GM18517 (cell line): ENCODE results near the gene CASTOR1.

ENCODE experiments used
- ATAC-seq: cut with Tn5 transposase; IDR thresholded peaks from one replicate; pipeline ENCODE4 v1.9.1; 2021; ENCODE audit warnings: mild to moderate bottlenecking, moderate library complexity; ENCODE audit not compliant: unreplicated experiment

CASTOR1 gene

GRCh38 chr22:30266445-30267381, 22.6 kb downstream of the CASTOR1 start, which contains the start of gene OSM:
OSM (minus strand) TSS chr22:30266851; CDS start chr22:30266799, 52 bp downstream.
- ATAC-seq, result no peak

DNA sequence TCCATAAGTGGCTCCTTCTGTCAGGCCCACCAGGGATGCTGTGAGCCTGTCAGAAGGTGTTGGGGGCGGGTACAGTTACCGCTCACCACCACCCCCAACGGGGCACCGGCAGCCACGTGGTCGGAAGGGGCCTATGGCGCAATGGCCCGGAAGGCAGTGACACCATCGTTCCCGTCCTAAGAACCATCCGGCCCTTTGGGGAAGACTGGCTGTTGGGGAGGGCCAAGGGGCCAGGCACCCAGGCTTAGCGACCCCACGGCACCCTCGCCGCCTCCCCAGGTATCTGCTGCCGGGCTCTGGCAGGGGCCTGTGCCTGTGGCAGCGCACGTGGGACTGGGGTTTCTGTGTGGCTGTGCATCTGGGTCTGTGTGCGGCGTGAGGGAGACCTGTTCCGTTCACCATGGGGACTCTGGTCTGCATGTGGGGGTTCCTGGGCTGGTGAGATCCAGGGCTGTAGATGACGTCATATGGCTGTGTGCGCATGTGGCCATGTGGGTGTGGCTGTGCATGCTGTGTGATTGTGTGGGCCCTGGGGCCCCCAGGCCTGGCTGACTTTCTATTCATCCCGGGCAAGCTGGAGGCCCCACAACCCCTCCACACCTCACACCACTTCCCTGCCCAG, 23.4 kb downstream of the CASTOR1 start:
- peak; percentile 73 for ATAC-seq

DNA sequence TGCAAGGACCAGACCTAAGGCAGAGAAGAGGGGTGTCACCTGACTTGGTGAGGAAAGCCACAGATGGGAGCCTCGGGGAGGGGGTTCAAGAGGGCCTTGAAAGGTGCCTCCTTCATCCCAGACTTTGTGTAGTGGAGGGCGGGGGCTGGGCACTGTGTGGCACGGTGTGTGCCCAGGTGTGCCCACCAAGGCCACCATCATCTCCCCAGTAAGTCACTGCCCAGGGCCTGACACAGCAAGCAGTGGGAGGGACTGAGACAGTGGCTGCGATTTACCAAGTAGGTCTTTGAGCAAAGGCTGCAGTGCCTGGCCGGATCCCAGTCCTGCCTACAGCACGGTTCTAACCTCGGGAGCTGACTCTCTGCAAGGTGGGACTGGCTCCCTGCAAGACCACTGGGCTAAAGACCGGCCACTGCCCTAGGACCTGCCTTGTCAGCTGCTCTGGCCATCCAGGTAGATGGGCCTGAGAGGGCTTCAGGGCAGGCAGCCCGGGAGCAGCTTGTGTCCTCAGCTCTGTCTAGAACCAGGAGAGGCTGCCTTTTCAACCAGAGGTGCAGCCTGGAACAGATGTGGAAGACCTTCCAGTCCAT, 24.1 kb downstream of the CASTOR1 start:
- no peak for ATAC-seq

DNA sequence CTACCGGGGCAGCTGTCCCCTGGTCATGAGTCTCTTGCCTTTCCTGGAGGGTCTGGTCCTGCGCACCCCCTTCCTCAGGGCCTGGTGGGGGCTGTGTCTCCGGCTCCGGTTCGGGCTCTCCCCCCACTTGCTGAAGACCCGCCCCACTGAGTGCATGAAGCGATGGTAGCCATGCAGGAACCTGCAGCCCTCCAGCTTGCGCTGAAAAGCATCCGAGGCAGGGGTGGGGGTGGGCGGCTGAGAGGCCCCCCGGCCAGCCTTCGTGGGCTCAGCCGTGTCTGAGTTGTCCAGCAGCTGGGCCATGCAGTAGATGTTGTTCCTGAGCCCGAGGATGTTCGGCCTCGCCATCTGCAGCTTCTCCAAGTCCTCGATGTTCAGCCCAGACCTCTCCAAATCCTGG, 25.4 kb downstream of the CASTOR1 start:
- no peak for ATAC-seq

DNA sequence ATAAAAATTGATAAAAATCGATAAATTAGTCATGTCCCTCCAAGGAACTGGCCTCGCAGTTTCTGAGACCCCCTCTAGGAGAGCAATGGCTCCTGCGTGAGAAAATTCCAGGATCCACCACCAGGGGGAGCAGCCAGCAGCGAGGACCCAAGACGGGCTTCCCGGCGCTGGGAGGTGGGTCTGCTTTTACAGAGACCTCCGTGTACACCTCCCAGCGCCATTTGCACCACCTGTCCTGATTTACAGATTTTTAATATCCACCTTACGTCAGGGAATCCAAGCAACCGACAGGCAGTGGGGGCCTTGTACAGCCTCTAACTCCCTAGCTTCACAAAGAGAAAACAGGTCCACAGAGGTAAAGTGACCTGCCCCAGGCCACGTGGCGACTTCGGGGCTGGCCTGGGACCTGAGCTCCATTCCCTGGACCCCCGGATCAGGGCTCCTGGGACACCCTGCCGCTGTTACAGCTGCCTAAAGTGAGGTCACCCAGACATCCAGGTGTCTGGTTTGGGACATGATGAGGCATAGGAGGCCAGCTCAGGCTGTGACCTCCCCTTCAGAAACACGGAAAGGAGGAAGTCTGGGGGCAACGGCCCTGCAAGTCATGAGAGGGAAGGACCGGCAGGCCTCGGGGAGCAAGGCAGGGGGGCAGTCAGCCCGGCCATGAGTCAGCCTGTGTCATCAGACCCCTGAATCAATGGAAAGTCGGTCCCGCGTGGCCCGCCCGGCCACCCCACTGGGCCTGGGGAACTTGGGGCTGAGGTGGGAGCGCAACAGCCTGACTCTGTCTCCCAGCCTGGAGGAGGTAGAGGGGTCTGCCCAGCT, 26.2 kb downstream of the CASTOR1 start:
- no peak for ATAC-seq

DNA sequence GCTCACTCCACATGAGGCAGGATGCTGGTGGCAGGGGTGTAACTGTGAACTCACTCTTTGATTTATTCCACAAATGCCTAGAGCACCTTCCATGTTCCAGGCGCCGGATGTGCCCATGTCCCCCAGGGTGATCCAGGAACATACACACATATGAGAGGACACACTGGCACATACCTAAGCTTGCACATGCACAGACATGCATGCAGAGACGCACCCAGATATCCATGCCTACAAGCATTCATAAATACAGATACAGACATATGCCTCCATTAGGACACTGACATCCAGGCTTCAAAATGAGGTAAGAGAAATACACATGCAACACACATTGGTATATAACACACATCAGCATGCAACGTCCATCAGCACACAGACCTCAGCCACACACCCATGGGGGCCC, 27.2 kb downstream of the CASTOR1 start:
- no peak for ATAC-seq

DNA sequence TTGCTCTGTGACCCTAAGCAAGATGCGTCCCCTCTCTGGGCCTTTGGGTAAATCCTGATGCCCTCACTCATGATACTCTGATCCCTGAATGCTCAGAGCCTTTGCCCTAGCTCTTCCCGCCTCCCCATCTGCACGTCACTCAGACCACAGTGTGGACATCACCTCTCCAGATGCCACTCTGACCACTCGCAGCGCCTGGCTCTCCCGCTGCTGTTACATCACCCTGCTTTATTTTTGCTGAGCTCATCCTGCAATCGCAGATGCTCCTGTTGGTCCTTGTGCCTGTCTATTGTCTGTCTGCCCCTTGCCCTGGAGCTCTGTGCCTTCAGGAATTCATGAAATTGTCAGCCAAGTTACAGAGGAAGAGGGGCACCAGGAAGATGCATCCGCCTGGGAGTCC, 28.2 kb downstream of the CASTOR1 start:
- no peak for ATAC-seq

- no peak for ATAC-seq
Observed at GRCh38 chr22:30260682-30261081, 28.6 kb downstream of the CASTOR1 start.

DNA sequence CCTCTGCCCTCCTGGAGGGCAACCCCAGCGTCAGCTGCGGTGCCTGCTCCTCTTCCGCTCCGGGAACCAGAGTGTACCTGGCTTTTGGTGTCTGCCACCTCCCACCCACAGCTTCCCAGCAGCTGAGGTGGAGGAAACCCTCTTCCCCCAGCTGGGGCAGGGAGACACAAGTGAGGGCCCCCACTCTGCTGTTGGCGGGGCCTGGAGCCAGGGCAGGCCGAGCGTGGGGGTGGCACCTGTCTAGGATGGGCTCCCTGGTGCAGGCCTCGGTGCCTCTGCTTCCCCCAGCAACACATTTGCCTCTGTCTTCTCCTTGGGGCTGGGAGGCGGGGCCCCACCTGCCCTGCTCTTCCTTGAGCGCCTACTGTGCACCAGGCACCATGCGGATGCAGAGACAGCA, 29.0 kb downstream of the CASTOR1 start:
- ATAC-seq, result no peak

GRCh38 chr22:30254314-30254713, 35.0 kb downstream of the CASTOR1 start:
- no peak for ATAC-seq

DNA sequence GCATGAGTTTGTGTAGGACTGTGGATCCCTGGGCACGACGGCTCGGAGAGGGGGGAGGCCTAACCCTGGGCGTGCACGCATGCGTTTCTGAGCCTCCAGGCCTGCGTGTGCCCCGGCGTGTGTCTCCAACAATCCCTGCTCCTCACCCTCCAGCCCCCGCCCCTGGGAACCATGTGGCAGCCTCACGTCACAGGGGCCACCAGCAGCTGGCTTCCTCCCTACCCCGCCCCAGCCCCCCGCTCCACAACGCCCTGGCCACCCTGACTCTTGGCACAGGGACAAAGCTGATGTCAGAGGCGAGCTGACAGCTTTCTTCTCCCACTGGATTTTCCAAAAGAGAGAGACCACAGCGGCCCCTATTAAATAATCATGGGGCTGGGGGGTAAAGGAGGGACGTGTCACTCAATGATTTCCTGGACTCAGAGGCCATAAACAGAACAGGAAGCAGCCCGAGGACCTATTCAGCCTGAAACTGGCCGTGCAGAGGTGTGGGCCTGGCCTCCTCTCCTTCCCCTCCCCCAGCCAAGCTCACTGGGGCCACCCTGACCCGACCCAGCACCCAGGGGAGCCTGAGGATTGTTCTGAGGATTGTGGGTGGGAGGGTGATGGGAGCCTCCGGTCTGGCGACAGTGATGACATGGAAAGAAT, 36.0 kb downstream of the CASTOR1 start:
- no peak for ATAC-seq

DNA sequence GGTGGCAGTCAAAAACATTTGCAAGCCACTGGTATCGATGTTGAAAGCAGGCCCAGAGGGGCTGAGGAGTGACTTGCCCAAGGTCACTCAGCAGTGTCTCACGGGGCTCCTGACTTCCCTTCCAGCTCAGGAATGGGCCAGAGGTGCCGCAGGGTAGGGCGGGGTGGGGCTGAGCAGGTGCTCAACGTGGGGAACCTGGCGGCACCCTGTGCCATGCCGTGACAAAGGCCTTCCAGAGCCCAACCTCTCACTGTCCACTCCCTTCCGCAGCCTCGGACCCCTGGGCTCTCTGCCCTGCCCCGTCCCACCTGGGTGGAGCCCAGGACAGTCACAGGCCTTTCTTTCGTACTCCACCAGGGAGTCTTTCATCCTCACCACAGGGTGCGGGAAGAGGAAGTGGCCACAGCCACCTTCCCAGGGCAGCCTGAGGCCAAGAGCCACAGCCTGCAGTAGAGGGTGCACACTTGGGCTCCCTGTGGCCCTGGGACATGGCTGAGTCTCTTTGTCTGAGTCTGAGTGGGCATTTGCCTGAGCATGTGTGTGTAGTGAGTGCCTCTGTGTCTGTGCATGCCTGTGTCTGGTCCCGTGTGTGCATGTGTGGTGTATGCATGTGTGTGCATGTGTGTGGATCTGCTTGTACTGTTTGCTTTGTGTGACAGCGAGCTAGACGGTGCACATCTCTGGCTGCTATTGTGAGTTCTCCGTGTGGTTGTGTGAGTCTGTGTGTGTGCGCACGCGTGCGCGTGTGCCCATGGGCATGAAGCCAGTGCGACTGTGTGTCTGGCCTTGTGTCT, 36.7 kb downstream of the CASTOR1 start:
- no peak for ATAC-seq

DNA sequence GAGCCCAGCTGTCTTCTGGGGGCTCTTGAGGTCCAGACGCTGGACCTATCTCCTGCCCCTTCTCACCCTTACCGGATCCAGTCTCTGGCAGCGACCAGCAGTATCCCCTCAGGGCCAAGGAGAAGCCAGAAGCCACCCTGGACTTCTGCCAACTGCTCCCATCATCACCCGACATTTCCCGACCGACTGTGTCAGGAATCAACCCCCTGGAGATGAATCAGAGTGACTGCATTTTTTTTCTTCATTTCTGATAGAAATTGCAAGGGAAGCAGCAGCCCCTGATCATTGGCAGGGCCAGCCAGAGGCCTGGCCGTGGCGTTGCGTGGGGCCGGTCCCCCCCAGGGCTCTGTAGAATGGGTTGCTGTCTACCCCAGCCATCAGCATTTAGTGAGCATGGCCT, 37.6 kb downstream of the CASTOR1 start:
- ATAC-seq, result no peak

GRCh38 chr22:30250661-30251267, 38.5 kb downstream of the CASTOR1 start:
- no peak for ATAC-seq

DNA sequence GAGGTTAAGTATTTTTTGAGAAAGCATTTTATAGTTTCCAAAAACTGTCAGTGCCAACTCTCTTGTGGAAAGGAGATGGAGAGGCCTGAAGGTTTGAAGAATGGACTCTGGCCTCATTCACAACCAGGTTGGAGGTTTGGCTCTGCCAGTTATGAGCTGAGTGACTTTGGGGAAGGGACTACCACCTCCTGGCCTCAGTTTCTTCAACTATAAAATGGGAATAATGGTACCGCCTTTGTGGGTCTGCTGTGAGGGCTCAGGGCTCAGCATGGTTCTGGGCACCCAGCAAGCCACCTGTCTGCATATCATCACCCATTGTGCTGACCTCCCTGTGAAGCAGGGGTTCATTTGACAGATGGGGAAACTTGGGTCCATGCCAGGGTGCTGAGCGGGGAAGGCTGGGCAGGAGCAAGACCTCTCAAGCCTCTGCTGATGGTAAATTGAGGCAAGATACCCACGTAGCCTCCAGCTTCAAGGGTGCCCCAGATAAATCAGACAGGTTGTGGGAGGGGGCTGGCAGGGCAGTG, 39.2 kb downstream of the CASTOR1 start:
- no peak for ATAC-seq

GRCh38 chr22:30249049-30250038, 40.0 kb downstream of the CASTOR1 start:
- ATAC-seq, result no peak

- no peak for ATAC-seq
Observed at GRCh38 chr22:30248484-30248883, 40.8 kb downstream of the CASTOR1 start.

DNA sequence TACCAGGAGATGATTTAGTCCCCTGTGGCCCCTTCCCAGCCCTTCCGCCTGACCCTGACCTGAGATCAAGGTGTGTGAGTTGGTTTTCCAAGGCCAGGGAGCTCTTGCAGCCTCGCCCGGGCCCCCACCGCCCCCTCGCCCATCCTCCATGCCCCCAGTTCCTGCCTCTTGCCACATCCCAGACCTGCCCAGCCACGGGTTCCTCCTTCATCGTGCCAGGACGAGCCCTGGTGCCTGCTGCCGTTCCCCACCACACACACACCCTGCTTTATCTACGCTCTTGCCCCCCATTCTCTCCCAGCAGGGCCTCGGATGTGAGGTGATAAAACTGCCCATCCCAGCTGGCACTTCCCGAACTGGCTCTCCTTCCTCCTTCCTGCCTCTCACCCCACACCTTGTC, 41.3 kb downstream of the CASTOR1 start:
- ATAC-seq, result no peak
